GM19193 (cell line): ENCODE measurements around the gene GDF15.

ENCODE experiments used
- POLR2A ChIP-seq: IDR thresholded peaks from 4 replicates; pipeline ENCODE4 v1.6.1; 2011; ENCODE audit not compliant: insufficient read depth, insufficient read length; ENCODE audit errors: extremely low read depth

Gene GDF15

GRCh38 chr19:18353378-18354005, 32.5 kb upstream of the GDF15 start:
- TF ChIP-seq POLR2A = no peak

- no peak for TF ChIP-seq POLR2A
Observed at GRCh38 chr19:18357041-18357440, 28.9 kb upstream of the GDF15 start.

- TF ChIP-seq POLR2A = no peak
Observed at GRCh38 chr19:18361646-18362045, 24.3 kb upstream of the GDF15 start.

GRCh38 chr19:18362934-18363542, 22.9 kb upstream of the GDF15 start:
- no peak for TF ChIP-seq POLR2A

- TF ChIP-seq POLR2A = no peak
Observed at GRCh38 chr19:18363787-18364186, 22.2 kb upstream of the GDF15 start.

GRCh38 chr19:18364826-18365528, 21.0 kb upstream of the GDF15 start:
- no peak for TF ChIP-seq POLR2A

GRCh38 chr19:18366021-18366435, 19.9 kb upstream of the GDF15 start:
- no peak for TF ChIP-seq POLR2A

- no peak for TF ChIP-seq POLR2A
Observed at GRCh38 chr19:18368504-18369222, 17.3 kb upstream of the GDF15 start.

GRCh38 chr19:18373407-18373891, 12.5 kb upstream of the GDF15 start:
- no peak for TF ChIP-seq POLR2A

- TF ChIP-seq POLR2A = peak; percentile 65
Observed at GRCh38 chr19:18373892-18374629, 11.9 kb upstream of the GDF15 start.

- TF ChIP-seq POLR2A = no peak
Observed at GRCh38 chr19:18377026-18377425, 8.9 kb upstream of the GDF15 start.

- no peak for TF ChIP-seq POLR2A
Observed at GRCh38 chr19:18379803-18380747, 5.9 kb upstream of the GDF15 start.

GRCh38 chr19:18380843-18381242, 5.1 kb upstream of the GDF15 start:
- no peak for TF ChIP-seq POLR2A
